HG03521 (cell line): ENCODE measurements around the gene GSG1L.

Source experiments
- ATAC-seq: cut with Tn5 transposase; IDR thresholded peaks from one replicate; pipeline ENCODE4 v1.9.1; 2021; ENCODE audit warnings: mild to moderate bottlenecking, moderate library complexity; ENCODE audit not compliant: unreplicated experiment

The GSG1L gene

DNA sequence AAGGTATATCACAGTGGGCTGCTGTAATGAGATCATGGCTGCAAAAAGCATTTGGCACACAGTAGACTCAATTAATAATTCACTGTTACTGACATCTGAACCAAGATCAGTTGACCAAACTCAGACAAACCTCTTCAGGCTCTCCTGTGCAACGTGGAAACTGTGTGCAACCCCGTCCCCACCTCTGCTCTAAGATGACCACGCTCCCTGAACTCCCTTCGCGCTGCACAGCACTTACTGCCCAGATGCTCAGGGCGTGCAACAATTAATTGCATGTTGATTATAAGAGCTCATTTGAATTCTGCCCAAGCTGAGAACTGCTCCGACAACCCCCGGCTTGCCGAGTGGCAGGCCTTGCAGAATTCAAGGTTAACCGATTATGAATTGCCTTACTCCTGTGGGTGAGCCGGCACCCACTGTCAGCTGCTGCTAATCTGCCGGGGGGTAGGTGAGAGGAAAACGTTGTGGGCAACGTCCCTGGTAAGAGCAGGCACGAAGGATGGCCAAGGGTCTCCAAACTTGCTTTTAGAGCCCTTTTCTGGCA is 1.3 kb upstream of the GSG1L start:
- no peak for ATAC-seq

DNA sequence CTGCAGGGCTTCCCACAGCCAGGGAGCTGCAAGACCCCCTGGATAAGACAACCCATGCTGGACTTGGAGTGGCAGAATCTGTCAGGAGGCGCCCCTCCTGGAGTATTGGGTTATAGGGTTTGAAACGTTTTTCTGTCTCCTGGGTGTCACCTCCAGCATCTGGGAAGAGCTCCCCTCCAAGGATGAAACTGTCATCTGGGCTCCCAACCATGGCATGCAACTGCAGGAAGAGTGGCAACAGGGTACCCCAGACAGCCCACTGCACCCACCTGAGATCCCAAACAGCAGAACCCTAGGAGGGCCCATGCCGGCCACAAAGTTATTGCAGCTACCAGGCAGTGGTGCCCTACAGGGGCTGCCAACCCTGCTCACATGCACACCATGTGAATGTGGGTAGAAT is 636 bp upstream of the GSG1L start:
- no peak for ATAC-seq

DNA sequence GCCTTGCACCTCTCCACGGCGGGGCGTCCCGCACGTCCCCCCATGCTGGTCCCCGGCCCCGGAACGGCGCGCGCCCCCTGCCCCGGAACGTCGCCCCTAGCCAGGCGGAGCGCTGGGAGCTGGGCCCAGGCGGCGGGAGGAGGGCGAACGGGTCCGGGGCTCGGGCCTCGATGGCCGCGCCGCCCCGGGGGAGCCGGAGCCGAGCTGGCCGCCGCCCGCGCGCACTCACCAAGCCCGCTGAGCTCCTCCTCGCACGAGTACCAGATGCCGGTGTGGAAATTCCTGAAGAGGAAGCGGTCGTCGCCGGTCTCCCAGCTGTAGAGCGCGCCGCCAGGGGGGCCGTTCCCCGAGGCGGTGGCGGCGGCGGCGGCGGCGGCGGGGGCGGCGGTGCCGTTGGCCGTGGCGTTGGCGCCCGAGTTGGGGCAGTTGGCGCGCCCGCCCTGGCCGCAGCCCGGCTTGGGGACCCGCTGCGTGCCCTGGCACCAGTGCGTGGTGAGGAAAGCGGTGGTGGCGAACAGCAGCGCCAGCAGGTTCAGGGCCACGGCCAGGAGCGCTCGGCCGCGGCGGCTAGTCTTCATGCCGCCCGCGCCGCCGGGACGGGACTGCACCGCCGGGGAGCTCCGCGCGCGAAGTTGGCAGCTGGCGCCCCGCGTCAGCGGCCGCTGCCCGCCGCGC is 530 bp downstream of the GSG1L start:
- no peak for ATAC-seq

DNA sequence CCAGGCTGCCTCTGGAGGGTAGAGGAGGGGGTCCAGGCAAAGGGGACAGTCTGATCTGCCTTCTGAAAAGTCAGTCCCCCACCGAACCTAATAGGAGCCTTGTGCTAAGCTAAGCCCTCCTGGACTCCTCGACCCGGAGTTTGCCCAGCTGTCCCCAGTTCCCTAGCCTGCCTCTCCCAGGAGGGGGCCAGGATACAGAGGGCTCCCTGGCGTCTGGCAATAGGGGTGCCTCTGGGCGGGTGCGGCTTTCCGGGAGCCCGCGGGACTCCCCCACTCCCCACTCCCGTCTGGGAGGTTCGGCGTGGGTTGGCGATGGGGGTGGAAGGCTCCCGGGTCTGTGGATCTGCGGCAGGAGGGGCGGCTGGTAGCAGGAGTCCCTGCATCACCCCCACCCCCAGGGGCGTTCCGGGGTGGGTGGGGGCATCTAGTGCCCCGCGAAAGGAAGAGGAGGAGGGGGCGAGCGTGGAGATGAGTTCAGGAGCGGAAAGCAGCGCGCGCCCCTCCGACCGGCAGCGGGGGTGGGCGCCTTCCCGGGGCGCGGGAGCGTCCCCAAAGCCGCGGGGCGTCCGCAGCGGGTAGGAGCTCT is 1.2 kb downstream of the GSG1L start:
- ATAC-seq, result no peak

DNA sequence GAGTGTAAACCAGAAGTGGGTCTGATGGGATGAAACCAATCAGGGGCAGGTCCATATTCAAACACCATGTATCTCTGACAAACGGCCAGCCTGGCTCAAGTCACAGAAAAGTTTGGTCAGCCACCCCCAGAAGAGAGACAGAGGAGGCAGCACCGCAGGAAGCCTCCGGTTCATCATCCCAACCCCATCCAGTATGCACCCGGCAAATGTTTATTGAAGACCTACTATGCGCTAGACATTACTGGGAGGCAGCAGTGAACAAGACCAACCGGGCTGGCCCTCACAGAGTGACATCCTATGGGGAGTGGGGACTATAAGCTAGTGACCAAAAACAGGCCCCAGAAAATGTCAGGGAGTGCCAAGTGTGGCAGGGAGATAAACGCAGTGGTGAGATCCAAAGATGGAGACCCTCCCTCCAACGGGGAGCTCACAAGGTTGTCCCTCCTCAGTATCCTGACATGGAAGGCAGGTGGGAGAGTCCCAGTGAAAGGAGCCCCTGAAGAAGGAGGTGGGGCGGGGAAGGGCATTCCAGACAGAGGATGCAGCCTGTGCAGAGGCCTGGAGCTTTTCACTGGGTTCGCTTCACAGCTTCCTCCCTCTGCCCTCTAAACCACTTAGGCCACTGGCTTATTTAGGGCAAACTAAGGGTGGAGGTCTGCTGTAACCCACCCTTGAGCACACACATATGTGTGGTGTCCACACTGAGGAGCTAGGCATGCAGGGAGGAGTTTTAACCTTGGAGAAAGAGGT is 2.0 kb downstream of the GSG1L start:
- ATAC-seq, result no peak

DNA sequence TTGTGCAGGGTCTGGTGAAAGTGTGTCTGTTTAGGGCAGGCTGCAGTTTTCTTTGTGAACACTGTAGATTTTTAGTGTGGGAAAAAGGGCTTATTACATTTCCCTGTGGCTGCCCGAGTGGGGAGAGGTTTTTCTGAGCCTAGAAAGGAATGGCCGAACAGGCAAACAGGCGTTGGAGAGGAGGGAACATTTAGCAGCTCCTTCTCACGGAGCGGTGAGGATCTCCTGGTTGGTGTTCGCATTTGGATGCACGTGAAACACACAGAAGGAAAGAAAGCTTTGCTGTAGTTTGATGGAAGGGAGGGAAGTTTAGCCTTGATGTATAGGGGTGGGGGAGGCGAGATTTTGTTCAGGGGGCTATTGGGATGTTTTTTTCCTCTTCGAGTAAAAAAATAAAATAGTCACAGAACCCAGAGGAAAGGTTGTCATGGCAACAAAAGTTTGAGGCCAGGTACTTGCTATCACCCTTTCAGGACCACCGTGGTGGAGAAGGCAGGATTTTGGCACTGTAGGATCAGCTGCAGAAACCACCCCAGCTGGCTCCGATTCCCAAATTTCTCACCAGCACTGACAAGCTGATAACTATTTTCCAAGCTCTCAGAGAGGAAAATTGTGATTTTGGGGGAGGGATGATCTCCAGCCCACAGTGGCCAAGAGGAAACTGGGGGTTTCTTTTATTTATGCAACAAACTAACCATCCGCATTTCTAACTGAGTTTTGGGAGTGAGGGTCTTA is 3.5 kb downstream of the GSG1L start:
- no peak for ATAC-seq

DNA sequence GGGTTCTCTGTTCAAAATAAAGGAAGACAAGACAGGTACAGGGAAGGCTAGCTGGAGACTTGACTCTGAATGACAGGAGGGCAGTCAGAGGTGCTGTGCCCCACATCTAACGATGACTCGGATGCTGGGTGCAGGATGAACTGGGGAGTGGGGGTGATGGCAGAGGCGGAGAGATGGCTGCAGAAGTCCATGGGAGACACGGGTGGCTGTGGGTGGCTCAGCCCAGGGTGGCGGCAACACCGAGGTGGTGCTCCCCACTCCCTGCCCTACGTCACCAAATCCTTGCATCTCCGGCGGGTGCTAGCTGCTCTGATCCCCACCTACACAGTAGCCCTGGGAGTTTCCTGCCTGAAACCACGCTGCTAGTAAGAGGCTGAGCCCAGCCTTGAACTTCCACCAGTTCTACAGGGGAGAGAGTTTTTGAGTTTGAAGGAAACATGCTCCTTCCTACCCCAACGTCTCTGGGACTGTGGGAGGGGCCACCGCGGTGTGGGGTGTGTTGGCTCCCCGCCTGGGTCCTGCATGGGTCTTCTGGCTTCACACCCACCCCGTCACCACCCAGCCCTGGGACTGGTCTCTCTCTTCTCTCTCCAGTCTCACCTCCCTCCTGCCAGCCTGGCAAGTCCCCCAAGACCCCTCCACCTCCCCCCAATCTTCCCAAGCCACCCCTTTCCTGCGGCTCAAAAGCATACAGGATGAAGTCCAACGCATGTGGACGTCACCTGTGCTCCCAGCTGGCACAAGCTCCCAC is 4.5 kb downstream of the GSG1L start:
- no peak for ATAC-seq

DNA sequence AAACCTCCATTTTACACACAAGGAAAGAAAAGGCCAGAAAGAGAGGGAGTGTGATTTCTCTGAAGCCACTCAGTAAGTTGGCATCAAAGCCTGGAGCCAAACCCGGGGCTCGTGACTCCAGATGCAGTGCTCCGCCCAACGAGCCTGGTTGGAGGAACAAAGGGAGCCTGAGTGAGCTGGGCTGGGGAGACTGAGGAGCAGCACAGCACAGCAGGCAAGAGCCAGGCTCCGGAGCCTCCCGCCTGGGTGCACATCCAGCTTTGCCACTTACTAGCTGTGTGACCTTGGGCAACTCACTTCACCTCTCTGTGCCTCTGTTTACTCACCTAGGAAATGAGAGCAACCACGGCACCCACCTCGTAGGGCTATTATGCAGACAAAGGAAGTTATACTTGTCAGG is 5.6 kb downstream of the GSG1L start:
- no peak for ATAC-seq

DNA sequence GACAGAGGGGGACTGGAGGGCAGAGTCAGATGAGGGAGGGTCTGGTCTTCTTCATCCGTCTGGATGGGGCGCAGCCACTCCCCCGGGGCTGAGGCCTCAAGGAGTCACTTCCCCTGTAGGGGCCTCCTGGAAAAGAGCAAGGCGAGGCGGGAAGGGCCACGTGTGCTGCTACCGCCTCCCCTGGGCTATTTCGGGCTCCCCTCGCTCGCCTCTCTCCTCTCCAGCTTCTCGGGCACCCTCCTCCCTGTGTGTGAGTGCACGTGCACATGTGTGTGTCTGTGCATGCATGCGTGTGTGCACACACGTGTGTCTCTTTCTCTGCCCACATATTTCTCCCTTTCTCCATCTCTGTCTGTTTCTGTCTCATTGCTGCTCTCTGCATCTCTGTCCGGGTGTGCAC is 10.1 kb downstream of the GSG1L start:
- ATAC-seq, result no peak

DNA sequence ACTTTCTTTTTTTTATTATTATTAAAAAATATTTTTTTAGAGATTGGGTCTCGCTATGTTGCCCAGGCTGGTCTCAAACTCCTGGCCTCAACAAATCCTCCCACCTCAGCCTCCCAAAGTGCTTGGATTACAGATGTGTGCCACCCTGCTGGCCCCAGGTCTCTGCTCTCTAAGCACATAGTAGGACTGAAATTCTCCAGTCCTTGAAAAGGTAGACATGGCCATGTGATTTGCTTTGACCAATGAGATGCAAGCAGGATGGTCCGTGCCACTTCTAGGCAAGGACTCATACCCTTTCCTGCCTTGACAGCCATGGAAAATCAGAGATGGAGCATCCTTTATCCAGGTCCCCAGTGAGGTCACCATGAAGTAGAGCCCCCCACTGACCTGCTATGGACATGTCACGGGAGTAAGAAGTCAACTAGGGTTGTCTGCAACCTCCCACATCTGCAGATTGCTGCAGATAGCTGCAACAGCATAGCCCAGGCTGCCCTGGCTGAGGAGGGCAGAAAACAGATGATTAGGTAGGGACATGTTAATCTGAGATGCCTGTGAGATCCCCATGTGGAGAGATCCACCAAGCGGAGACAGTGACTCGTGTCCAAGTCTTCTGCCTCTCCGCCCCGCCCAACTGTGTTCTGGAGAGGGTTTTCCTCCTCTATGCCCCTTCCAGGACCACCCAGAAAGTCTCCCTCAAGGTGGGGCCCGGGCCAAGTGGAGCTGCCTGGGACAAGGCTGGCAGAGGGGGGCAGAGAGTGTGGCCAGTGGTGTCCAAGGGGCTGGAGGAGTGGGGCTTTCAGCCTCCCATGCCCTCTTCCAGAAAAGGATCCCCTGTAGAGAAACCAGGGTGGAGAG is 11.0 kb downstream of the GSG1L start:
- ATAC-seq, result no peak

DNA sequence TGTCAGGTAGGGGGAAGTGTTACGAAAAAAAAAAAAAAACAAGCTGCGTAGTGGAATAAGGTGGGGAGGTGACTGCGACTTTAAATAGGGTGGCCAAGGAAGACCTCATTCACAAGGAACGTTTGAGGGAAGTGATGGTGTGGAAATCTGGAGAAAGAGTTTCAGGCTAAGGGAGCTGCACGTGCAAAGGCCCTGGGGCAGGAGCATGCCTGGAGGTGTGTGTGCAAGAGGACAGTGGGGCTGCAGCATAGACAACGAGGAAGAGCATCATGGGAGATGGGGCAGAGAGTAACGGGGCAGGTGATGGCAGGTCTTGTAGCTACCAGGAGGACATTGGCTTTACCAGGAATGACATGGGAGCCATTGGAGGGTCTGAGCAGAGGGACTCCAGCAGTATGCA is 12.0 kb downstream of the GSG1L start:
- no peak for ATAC-seq

DNA sequence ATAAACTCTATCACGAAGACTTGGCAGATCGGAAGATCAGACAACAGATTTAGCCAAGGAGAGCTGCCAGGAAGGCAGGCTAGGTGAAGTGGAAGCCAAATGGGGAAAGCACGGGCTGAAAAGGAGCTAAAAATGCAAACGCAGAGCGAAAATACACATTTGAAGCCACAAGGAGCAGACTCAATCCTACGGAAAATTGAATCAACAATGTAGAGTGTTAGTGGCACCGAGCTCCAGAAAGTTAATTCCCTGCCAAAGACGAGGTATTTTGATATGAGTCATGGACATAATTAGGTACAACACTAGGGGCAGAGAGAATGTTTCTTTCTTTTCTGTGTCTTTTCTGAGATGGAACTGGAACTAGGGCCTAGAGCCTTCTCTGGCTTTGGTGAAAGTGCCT is 20.7 kb downstream of the GSG1L start:
- no peak for ATAC-seq

DNA sequence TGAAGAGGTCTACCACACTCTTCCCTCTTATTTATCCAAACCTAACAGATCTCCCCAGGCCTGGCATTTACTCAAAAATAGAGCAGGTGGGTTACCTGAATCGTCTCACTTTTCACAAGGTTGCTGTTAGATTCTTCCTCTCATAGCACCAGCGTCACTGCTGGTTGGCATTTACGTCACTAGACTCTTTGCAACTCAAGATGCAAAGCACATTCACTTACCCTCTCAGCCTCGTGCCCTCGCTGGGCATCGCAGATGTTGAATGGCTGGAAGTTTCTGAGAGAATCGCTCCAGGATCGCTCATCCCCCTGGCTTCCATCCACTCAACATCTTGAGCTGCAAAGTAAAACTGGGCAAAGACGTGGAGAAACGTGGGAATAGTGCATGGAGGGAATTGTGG is 21.9 kb downstream of the GSG1L start:
- no peak for ATAC-seq

DNA sequence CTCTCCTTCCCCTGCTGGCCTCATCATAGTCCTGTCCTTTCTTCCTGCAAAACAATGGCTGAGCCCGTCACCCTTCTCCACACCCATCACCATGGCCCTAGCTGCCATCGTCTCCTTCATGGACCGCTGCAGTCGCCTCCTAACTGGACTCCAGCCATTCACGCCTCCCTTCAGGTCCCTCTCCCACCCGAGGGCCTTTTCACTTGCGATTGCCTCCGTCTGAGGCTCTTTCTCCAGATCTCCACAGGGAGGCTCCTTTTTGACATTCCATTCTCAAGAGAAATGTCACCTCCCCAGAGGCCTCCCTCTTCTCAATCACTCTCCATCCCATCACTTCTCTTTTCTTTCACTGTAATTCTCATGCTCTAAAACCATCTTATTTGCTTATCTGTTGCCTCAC is 23.5 kb downstream of the GSG1L start:
- no peak for ATAC-seq

DNA sequence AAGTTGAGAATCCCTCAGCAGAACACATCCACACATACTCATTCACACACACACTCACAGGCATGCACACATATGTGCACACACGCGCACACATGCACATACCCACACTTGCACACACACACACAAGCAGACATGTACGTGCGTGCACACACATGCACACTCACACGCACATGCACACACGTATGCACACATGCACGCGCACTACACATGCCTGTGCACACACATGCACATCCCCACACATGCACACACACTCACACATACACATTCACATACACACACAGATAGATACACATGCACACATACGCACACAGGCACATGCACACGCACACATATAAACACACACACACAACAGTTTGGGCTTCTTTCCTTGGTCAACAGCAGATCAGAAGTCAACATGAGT is 24.0 kb downstream of the GSG1L start:
- no peak for ATAC-seq

DNA sequence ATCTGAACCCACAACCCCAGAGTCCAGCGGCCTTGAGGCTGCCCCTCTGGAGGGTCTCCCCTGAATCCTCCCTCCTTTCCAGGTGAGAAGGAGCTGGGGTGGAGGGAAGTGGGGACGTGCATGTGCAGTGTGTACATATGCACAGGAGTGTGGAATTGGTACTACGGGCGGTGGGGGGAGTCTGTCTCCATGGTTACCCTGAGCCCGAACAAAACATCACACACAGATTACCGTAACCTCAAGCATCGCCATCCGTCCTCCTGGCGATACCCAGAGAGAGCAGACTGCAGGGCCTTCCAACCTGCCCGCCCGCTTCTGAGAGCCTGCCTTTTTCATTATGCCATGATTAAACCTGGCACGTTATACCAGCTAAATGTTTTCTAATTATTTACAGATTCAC is 25.1 kb downstream of the GSG1L start:
- no peak for ATAC-seq

DNA sequence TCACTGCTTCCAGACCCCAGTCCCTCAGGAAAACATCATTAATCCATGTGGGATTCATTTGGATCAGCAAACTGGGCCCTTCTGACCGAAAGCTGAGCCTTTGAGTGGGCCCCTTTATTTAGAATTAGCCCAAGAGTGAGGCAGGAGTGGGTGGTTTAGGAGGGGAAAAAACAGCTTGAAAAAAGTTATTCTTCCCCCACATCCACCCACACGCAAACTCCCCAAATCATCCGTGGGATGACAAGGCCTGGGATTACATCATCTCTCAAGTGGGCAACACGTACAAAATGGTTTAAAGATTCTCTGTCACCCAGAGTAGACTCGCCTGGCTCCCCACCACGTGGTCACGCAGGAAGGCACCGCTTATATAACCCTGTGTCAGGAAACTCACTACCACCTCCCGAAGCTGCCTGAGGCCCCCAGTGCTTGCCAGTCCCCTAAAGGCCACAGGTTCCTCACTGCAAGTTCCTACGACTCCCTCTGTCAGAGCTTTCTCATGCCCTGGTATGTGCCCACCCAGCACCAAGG is 27.6 kb downstream of the GSG1L start:
- no peak for ATAC-seq

DNA sequence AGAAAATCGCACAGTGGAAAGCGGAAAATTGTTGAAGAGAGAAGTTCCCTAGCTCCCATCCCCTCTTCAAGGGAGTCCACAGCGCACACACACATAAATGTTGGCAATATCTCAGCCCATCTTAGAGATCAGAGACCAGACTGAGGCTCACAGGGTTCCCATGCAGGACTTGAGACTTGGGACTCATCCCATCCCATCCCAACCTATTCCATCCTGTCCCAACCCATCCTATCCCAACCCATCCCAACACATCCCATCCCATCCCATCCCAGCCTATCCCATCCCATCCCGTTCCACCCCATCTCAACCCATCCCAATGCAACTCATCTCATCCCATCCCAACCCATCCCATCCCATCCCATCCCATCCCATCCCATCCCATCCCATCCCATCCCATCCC is 29.6 kb downstream of the GSG1L start:
- no peak for ATAC-seq

DNA sequence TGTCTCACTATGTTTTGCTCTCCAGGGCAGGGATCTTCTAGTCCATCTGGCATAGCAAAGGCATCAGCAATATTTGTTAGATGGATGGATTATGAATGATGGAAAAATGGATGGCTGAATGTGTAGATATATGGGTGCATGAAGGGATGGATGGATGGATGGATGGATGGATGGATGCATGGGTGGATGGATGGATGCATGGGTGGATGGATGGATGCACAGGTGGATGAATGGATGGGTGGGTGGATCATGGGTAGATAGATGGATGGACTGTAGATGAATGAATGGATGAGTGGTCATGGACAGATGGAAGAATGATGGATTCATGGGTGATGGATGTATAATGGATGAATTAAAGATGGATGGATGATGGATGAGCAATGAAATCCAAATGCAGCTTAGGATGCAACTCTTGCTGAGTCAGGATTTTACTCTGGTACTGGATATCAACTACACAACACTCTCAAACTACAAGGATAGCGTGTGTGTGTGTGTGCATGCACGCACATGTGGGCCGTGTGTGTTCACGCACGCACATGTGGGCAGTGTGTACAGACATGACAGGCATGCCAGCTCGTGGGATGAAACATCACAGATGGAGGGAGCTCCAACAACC is 34.0 kb downstream of the GSG1L start:
- no peak for ATAC-seq
